Eye (tissue), 1 donor: ENCODE data around the gene CRYBB3.

Source experiments
- DNase-seq: peaks from one replicate; pipeline ENCODE4 v3.0.0-alpha.2; 2015

CRYBB3 gene

DNA sequence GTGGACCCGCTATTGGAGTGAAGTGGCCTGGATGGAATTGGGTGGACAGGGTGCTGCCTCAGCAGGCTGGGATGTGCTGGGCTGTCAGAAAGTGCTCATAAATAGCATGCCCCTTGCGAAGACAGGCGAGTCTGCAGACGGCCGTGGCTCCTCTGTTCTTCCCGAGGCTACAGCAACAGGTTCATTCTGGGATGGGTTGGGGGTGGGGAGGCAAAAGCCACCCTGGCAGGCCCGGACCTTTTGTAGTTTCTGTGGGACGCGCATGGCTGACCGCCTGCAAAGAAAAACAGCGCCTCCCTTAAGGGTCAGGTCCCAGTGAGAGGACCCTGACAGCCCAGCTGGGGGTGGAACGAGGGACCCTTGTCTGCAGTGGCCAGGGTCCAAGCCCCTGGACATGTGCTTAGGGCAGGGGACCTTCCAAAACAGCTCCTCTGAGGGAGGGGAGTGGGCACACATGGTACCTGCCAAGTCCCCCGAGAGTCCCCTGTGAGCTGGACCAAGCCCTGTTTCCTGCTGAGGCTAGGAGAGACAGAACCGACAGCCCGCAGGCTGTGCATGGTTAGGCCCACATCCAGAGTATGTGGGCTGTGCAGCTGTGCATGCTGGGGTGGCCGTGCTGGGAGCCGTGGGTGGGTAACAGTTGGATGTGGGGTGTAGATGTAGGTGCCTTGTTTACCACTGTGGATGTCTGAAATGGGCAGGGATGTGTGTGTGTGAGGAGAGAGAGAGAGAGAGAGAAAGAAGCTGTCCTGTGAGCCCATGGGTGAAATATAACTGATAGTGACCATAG is at the start of gene CRYBB3:
CRYBB3 (plus strand) TSS at position 128 of the 790 bp plus-strand sequence. CDS start 1,539 bp downstream, outside the sequence.
- DNase-seq: peak; percentile 40

DNA sequence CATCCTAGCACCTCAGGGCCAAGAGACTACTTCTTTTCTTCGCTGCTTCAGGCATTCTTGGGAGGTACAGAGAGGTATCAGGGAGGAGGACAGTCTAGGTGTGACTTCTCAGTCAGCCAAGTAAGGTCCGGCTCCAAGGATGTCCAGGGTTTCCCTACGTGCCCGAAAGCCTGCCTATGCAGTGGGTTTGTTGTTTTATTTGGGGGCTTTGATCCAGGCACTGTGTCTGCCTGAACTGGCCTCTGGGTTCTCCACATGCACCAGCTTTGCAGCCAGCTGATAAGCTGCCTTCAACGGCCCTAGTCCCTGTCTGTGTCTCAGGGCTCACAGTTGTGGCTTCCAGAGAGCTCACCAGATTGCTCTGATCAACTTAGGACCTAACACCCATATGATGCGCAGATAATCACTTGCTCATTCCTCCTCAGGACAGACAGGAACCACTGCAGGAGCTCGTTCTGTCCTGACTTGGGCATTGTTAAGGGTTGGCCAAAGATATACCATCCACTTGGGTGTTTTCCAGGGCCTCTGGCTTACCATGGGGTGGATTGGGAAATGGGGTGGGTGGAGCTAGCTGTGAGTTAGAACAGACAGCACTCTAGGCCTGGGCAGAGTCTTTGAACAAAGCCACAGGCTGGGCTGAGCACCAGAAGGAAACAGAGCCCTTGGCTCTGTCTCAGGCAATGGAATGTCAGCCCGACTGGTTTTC is 45.5 kb upstream of the CRYBB3 start:
- peak; percentile 34 for DNase-seq

DNA sequence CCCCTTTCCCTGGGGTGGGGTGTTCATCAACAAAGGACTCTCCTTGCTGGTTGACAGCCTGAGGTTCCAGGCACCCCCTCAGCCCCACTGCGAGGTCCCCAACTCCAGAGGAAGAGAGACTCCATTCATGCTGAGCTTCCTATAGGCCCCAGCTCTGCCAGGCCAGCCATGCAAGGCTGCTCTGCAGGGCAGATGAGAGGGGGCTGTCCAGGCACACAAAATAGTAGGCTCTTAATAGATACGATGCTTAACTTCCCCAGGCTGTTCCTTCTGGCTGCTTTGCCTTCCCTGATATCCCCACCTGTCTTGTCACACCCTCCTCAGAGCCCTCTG is 45.0 kb upstream of the CRYBB3 start:
- no peak for DNase-seq

DNA sequence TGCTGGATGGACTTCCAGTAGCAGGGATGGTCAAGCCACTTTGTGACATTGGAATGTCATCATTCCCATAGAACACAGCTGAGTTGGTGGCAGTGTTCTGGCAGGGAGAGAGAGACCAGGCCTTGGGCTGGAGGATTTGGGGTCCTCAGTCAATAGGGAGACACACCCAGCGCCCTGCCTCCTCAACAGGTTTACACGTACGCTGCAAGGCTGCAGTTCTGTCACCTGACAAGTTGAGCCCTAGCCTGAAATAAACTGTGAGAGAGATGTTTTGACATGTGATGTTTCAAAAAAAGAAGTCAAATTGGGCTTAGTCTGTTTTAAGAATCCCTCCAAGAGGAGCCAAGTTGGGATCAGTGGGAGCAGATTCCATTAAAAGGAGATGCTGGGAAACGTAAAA is 42.9 kb upstream of the CRYBB3 start:
- no peak for DNase-seq

DNA sequence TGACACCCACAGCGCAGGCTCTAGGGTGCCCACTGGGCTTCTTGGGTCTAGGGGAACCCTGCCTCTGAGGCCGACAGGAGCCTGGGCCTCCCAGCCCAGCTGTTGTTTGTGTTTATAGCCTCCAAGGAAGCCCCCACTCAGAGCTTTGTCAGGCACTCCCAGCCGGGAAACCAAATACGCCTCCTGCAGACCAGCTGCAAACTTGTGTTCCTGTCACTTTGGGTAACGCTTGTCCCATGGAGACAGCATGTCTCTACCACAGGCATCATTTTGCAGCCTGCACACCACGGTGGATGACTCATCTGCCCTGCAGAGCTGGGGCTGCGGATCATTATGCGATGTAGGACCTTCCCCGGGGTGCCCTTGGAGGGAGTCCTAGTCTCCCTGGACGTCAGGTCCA is 40.6 kb upstream of the CRYBB3 start:
- peak; percentile 33 for DNase-seq

DNA sequence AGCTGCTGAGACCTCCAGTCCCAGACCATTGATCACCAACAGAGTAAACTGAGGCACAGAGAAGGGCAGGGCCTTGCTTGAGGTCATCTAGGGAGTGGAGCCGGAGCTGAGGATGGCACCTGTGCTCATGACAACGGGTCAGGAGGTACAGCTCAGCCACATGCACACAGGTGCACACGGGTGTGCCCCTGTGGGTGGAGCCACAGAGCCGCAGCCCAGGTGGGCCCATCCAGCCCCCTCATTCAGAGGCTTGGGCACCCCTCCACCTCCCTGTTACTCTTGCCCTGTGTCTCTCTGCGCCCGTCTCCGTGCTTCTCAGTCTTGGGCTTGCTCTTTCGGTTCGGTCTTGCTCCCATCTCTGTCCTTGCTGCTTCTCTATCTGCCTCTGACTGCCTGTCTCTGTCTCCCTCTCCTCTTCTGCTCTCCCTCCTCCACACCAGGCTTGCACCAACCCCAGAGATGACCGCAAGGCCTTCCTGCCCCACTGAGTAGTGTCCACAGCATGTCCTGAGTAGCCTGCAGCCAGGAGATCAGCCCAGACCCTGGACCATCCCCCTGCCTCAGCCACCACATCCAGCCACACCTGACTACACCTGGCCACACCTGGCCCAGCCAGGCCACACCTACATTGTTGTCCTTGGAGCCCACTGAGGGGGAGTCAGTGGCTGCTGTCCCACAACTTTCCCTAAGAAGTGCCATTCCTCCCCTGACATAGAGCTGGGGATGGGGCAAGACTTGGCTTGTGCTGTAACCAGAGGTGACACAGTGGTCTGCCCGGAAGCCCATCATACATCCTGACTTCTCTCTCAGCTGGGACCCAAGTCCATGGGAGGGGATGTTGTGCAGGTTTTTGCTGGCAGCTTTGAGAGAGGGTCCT is 39.3 kb upstream of the CRYBB3 start:
- DNase-seq: no peak

DNA sequence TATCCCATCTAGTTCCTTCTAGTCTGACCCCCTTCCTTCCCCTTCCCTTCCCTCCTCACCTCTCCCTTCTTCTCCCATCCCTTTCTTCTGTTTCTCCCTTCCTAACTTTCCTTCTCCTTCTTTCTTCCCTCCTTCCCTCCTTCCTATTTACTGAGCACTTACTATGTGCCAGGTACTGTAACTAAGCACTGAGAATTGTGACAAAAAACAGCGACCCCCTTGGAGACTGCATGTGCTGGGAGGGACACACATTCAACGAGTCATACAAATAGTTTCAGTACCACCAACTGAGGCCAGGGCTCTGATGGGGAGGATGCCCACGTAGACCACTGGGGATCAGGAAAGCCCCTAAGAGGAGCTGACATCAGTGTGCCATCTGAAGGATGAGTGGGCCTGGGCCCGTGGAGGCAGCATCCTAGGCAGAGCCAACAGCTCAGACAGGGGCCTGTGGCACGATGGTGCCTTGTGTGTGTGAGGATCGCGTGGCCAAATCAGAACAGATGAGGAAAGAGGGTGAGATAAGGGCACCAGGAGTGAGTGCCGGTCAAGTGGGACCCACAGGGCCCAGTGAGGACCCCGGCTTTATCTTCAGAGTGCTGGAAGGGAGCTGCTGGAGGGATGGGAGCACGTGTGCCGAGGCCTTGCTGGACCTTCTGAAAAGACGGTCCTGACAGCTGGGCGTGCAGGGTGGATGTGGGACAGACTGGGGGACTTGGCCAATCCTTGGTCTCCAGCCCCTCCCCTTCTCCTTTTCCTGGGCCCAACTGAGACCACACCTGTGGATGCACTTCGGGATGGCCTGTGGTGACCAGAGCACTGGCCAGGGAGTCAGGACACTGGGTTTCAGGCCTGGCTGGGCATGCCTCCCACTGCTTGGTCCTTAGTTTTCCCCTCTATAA is 38.4 kb upstream of the CRYBB3 start:
- DNase-seq: no peak

DNA sequence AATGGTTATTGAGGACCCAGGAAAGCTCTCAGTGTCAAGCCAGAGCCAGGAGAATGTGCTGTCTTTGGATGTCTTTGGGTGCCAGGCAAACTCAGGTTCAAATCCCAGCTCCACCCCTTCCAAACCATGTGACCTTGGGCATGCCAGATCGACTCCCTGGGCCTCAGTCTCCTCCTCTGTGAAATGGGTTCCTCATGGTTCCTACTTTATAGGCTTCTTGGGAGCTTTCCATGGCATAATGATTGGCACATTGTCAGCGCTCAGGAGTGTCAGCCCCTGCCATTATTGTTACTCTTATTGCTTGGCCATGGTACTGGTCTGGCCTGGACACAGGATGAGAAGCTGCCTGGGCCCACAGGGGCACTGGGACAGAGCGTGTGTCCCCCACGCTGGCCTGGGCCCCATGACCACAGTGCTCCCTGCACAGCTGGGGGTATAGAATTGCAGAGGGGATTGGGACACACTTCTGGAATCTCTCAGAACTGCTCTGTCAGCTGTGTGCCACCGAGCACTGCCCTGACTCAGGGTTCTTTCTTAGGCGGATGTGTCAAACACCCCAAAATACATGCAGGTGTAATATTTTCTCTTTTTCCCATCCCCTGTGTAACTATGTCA is 37.6 kb upstream of the CRYBB3 start:
- DNase-seq: no peak

DNA sequence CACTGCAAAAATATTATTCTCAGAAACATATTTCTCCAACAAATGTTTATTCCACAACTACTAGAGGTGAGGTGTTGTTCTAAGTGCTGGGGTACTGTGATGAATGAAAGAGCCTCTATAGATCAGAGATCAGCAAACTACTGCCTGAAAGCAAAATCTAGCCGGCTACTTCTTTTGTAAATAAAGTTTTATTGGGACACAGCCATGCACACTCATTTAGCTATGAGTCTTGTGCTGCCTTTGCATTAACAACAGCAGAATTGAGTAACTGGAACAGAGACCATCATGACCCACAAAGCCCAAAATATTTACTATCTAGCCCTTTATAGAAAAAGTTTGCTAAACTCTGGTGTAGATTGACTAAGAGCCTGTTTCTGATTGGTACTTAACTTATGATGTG is 37.1 kb upstream of the CRYBB3 start:
- DNase-seq: no peak

DNA sequence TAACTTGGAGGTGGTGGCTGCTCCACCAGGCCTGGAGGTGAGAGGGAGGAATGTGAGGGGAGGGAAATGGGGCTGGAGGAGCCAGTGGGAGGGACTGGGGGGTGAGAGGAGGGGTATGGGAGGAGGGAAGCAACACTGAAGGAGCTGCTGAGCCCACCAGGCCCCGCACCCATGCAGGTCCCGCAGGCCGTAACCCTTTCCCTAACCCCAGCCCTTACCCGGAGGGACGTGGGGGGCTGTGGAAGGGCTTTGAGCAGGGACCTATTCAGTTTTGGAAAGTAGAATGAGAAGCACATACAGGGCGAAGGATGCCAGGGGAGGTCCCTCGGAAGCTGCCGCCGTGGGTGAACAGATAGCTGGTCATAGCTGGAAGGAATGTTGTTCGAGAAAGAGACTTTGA is 33.9 kb upstream of the CRYBB3 start:
- DNase-seq: no peak

DNA sequence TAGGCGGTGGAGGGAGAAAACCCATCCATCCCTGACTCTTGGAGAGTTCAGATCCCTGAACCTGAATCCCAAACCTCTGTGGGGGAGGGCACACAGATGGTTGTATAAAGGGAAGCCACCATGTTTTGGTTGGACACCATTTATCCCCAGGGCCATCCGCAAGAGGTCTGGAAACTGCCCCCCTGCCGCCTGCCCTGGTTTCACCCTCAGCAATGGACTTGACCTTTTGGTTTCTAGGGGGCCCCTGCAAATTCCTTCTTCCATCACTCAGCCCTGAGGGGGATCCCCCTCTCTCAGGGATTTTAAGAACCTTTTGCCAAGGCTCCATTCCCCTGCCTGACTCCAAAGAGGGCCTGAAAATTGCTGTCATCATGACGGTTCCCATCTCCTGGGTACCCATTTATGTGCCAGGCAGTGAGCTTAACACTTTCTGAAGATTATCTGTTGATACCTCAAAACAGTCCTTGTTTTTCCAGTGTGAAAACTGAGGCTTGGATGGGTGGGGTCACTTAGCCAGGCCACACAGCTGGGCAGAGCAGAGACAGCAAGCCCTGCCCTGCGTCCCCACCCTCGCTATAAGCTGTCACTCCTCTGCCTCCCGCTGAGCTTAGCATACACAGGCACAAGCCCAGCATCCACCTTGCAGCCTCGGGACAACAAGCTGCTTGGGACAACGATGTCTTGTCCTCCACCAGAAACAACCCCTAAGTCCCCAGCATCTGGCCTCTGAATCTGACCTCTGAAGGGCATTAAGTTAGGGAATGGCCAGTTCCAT is 33.2 kb upstream of the CRYBB3 start:
- no peak for DNase-seq

DNA sequence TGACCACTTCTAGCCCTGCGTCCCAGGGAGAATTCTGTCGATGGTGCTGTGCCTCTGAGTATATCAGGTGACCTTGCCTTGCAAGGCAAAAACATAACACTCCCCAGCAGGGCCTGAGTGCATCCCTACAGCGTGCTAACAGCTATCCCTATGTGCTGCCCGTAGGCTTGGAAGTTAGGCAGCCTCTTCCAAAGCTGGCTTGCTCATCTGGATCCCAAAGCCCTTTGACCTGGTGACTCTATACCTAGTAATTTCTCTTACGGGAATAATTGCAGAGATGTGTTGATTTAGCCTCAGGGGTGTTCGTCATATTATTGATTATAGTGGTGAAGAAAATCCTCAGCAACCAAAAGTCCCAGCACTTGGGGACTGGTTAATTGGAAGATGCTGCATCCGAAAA is 32.6 kb upstream of the CRYBB3 start:
- no peak for DNase-seq

DNA sequence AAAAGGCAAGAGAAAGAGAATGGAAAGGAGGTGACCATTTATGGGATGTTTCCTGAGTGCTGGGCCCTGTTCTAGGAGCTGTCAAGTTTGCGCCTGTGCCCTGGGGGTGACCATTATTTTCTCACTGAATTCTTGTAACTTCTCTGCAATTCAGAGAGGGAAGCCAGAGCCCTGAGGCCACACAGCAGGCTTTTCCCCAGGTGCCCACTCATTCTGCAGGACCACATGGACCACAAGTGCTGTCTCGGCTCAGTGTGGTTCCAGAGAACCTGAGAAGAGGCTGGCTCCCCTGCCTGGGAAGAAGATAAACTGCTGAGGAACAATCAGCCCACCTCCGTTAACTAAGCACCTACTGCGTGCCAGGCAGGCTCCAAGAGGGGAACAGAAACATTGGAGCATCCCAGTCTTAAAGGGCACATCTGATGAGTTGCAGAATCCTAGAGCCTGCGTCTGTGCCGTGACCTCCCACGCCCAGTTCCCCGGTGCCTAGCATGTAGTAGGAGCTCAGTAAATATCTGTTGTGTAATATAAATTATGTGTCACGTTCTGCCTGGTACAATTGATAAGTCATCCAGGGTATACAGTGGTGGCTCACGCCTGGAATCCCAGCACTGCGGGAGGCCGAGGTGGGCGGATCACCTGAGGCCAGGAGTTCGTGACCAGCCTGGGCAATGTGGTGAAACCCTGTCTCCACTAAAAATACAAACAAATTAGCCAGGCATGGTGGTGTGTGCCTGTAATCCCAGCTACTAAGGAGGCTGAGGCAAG is 31.6 kb upstream of the CRYBB3 start:
- no peak for DNase-seq

DNA sequence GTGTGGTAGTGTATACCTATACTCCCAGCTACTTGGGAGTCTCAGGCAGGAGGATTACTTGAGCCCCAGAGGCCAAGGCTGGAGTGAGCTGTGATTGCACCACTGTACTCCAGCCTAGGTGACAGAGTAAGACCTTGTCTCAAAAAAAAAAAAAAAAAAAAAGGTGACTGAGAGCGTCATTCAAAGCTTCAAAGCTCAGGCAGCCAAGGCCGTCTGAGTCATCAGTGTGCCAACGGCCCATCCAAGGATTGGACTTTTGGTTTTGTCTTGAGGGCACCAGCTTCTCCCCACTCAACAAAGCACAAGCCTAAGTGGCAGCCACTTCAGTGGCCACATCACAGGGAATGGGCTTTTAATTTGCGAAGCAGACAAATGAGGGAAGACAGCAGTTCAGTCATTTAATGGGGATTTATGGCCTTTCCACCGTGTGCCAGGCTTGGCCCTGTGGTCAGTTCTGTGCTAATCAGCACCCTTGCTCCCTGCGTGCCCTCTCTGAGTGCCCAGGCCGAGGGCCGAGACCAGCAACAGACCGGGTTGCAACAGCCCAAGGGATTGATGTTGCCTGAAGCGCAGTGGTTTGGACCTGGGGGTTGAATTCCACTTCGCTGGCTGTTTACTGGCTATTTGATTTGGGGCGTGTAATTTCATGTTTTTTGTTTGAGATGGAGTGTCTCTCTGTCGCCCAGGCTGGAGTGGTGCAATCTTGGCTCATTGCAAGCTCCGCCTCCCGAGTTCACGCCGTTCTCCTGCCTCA is 30.2 kb upstream of the CRYBB3 start:
- DNase-seq: no peak

DNA sequence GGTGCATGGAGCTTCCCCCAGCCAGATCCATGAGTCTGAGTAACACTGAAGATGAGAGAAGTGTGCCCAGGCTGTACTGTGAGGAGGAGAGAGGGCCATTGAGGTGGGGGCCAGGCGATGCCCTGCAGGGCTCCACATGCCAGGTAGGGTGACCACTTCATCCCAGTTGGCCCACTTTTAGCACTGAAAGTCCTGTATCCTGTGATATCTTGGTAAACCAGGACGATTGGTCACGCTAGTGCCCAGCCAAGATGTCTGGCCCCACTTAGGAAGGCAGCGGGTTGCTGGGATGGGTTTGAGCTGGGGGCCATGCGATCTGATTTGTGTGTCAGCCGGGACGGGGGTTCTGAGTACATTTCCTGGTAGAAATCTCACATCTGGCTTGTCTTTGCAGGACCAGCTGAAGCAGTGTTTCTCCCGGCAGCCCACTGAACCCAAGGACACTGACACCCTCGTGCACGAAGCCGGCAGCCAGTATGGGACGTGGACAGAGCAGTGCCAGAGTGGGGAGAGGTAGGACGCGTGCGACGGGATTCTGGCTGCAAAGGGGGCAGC is 29.2 kb upstream of the CRYBB3 start:
- no peak for DNase-seq

DNA sequence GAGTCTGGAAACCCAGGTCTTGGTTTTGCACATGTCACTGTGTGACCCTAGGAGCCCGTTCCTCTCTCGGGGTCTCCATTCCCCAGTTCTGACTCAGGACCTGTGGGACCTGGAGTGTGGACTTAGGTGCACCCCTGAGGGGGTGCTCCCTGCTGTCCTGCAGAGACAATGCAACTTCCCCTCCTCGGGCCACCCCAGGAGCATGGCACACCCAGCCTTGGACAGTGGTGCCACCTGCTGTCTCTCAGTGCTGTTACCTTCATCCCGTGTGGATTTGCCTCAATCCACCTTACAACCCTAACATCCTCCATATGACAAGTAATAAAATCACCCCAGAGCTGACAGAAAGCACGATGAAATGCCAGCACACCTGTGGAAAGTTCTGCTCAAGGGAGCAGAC is 27.5 kb upstream of the CRYBB3 start:
- no peak for DNase-seq

DNA sequence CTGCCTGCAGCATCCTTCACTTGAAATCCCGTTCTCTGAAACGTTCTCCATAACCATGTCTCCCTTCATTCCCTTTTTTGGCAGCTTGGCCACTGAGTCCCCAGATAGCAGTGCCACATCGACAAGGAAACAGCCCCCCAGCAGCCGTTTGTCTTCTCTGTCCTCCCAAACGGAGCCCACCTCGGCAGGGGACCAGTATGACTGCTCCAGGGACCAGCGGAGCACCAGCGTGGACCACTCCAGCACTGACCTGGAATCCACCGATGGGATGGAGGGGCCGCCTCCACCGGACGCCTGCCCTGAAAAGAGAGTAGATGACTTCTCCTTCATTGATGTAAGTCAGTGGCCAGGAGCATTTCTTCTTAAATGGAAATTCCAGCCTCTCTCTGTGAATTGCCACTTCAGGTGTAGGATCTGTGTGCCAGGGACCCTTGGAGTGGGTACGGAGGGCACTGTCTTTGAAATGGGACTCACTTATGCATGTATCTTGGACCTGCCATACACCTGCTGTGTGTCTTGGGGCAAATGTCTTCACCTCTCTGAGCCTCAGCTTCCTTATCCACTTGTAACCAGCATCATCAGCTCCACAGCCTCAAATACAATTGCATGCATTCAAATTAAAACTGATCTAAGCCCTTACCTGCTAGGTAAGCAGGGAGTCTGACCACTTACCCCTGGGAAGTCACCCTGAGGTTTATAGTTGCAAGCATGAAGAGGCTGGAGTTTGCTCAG is 25.3 kb upstream of the CRYBB3 start:
- no peak for DNase-seq

DNA sequence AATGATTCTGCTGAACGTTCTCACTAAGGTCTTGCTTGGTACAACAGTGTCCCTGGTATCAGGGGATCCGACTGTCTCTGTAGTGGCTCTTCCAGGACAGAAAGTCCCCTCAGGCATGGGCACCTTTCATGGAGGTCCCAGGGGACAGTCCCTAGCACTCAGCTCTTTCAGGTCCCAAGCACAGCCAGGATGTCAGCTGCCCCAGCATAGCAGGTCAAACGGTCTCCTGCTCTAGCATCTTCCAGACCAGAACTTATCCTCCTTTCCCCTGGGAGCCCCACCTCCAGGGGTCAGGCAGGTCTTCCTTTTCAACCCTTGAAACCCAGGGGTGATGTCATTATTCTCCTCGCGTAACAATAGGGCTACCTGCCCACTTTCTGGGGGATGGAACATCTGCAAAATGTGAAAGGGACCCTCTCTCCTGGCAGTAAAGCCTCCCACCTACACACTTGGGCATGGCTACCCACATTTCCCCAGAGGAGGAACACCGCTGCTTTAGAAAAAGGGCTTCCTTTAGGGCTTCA is 24.7 kb upstream of the CRYBB3 start:
- DNase-seq: no peak
